ENCODE data around the gene CCNG2. TPM values are rescaled to one million over a fixed set of nuclear protein-coding genes. Genes with fewer than 3 reads are reported as not detected.
A peak's percentile ranks its signal among the peaks of the same experiment; 100 is the strongest.
"Not testable (repeated sequence)": the region's sequence is repeated elsewhere in the genome, so short reads cannot be mapped to it uniquely, and the experiment has no call there.

The CCNG2 gene
- total RNA-seq, 4 donors from 2014 or later: 21.0 to 36.7 (median 27.9) TPM

DNA sequence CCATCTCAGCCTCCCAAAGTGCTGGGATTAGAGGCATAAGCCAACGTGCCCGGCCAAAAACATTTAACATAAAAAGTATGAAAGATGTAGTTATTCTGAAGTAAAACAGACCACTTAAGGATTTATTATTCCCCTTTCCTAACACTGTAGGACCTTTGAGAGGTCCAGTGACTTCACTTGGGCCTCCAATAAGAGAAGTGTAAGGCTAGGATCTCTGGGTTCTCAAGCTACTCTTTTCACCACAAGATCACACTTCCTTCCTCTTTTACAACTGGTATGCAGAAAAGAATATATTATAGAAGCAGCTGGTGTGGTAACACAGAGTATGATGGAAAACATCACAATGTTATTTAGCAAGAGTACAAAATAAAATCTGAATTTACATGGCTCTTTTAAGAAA lies 30.2 kb upstream of the CCNG2 start:
- no peak overlapping the region for H3K4me3 ChIP-seq
- no peaks in the 10 kb centered on the region for H3K36me3 ChIP-seq
- WGBS, 2 donors: 68 to 75% methylated on average over 2 of the region's 2 CpGs
- DNase-seq (ENCODE audit: low spot score in 2 of 2): no peak
- peak in 1 of 2 donors; percentile 46 for TF ChIP-seq EP300 (IDR thresholded peaks at IDR 0.05)
- TF ChIP-seq, protein P1, sequence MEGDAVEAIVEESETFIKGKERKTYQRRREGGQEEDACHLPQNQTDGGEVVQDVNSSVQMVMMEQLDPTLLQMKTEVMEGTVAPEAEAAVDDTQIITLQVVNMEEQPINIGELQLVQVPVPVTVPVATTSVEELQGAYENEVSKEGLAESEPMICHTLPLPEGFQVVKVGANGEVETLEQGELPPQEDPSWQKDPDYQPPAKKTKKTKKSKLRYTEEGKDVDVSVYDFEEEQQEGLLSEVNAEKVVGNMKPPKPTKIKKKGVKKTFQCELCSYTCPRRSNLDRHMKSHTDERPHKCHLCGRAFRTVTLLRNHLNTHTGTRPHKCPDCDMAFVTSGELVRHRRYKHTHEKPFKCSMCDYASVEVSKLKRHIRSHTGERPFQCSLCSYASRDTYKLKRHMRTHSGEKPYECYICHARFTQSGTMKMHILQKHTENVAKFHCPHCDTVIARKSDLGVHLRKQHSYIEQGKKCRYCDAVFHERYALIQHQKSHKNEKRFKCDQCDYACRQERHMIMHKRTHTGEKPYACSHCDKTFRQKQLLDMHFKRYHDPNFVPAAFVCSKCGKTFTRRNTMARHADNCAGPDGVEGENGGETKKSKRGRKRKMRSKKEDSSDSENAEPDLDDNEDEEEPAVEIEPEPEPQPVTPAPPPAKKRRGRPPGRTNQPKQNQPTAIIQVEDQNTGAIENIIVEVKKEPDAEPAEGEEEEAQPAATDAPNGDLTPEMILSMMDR (IDR thresholded peaks at IDR 0.05): no peak
- peak overlapping the region in 3 of 4 donors; percentile 6 to 50 (median 41) for H3K27ac ChIP-seq
- H3K9me3 ChIP-seq: peaks cover 0 to 8% (median 1%) of the 10 kb centered on the region in 4 donors
- H3K4me1 ChIP-seq: peaks cover 0 to 6% (median 0%) of the 10 kb centered on the region in 4 donors
- no peaks in the 10 kb centered on the region for H3K27me3 ChIP-seq

DNA sequence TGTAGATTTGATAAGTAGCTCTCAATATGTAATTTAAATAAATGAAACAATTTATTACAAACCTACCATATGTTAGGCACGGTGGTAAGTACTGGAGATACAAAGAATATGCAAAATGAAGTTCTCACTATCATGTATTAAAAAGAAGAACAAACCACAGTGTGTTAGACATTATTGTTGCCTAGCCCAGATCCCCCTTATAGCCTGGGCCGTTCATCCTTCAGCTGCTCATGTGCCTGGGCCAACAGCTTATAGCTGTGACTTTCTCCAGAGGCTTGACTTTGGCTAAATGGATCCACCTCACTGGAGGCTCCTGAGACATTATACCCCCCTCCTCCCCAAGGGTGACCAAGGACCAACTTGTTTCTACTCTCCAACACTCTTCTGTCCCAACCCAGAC lies 29.8 kb upstream of the CCNG2 start:
- 63 to 70% methylated on average over 2 of the region's 2 CpGs for WGBS, 2 donors
- Histone ChIP-seq H3K36me3 (no peaks in the 10 kb centered on the region), H3K4me3 (no peak overlapping the region), H3K27ac (peak overlapping the region in 3 of 4 donors; percentile 33 to 50 (median 40)), H3K27me3 (no peaks in the 10 kb centered on the region), H3K4me1 (peaks cover 0 to 6% (median 0%) of the 10 kb centered on the region in 4 donors), H3K9me3 (peaks cover 0 to 6% (median 1%) of the 10 kb centered on the region in 4 donors)
- no peak for DNase-seq (ENCODE audit: low spot score in 2 of 2)
- no peak for TF ChIP-seq POLR2A (IDR thresholded peaks at IDR 0.05)
- no peak for TF ChIP-seq EP300 (IDR thresholded peaks at IDR 0.05)
- TF ChIP-seq, protein P1 (IDR thresholded peaks at IDR 0.05): no peak

DNA sequence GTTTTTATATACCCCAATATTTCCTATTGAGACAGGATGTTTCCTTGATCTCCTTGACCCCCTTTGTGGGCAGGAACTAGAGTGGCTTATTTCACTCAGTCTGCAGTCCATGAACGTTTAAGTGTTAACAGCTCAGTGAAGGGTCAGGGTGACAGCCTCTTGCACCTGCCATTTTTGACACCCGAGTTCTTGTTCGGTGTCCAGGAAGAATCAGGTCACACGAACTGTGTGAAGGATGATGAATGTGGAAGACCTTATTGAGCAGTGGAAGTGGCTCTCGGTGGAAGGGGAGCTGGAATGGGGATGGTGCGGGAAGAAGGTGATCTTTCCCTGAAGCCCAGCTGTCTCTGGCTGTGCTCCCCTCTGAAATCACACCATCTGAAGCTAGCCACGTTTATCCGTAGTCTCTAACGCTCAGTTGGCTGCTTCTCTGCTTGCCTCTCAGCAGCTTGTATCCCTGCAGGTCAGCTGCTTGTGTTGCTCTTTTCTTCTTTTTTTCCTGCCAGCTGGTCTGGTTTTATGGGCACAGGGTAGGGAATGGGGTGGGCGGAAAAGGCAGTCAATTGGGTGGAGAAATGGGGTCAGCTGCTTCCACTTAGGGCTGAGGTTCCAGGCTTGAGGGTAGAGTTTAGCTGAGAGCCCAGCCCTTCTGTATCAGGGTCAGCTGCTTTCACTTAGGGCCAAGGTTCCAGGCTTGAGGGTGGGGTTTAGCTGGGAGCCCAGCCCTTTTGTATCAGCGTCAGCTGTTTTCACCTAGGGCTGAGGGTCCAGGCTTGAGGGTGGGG lies 29.0 kb upstream of the CCNG2 start:
- no peaks in the 10 kb centered on the region for H3K36me3 ChIP-seq
- DNase-seq (ENCODE audit: low spot score in 2 of 2): no peak
- TF ChIP-seq, protein P1 (IDR thresholded peaks at IDR 0.05): no peak
- no peak for TF ChIP-seq EP300 (IDR thresholded peaks at IDR 0.05)
- TF ChIP-seq POLR2A (IDR thresholded peaks at IDR 0.05): no peak
- H3K9me3 ChIP-seq: peaks cover 0 to 6% (median 1%) of the 10 kb centered on the region in 4 donors
- H3K27ac ChIP-seq: peak overlapping the region in 3 of 4 donors; percentile 40 to 53 (median 50)
- 37 to 41% methylated on average over 11 of the region's 11 CpGs for WGBS, 2 donors
- H3K4me3 ChIP-seq: no peak overlapping the region
- H3K4me1 ChIP-seq: peaks cover 0 to 6% (median 0%) of the 10 kb centered on the region in 4 donors
- H3K27me3 ChIP-seq: no peaks in the 10 kb centered on the region

DNA sequence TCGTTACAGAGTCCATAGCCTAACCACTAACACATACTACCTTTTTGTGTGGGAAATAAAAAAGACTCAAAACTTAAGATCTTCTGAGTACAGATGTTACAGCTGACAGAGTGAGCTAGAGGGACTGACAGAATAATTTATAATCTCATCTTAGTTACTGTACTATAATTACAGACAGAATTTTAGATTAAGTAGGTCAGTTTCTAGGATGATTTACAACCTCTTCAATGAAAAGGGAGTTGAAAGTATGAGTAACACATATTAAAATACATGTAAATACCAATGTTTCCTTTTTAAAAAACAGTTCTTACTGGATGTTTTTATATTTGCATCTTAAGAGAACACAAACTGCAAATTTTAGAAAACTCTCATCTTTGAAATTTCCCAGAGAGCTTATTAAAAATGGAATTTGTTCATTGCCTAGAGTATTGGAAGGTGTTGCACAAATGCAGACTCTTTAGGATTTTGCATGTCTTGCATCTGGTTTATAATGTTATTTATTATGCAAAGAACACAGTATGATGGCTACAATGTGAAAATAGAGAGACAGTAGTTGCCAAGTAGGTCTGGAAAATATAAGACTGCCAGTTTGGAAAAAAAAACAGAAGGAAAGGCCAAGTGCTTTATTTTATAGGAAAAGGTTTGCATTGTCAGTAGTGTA lies 24.2 kb upstream of the CCNG2 start:
- Histone ChIP-seq H3K4me3 (no peak overlapping the region), H3K9me3 (peaks cover 0 to 6% (median 1%) of the 10 kb centered on the region in 4 donors), H3K4me1 (peaks cover 0 to 5% (median 2%) of the 10 kb centered on the region in 4 donors), H3K27me3 (no peaks in the 10 kb centered on the region), H3K36me3 (no peaks in the 10 kb centered on the region), H3K27ac (no peak overlapping the region)
- no peak for DNase-seq (ENCODE audit: low spot score in 2 of 2)
- TF ChIP-seq POLR2A (IDR thresholded peaks at IDR 0.05) (no peak), EP300 (IDR thresholded peaks at IDR 0.05) (no peak)
- TF ChIP-seq, protein P1 (IDR thresholded peaks at IDR 0.05): no peak
- WGBS, 2 donors: 76 to 79% methylated on average over 1 of the region's 1 CpG

DNA sequence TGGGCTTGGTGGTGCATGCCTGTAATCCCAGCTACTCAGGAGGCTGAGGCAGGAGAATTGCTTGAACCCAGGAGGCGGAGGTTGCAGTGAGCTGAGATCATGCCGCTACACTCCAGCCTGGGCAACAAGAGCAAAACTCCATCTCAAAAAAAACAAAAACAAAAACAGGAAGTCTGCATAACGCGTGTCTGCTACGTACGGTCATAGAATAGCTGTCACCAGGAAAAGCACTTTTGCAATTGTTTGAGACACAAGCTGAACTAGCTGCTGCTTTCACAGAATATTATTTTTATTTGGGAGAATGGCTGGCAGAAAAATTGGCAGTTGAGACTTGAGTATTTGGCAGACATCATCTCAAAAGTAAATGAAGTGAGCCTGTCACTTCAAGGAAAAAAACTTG lies 19.6 kb upstream of the CCNG2 start:
- H3K9me3 ChIP-seq; H3K27ac ChIP-seq; H3K4me1 ChIP-seq; H3K36me3 ChIP-seq; H3K27me3 ChIP-seq; DNase-seq (ENCODE audit: low spot score in 2 of 2); H3K4me3 ChIP-seq: not testable (repeated sequence)
- 34 to 40% methylated on average over 6 of the region's 6 CpGs for WGBS, 2 donors

Measured in tibial nerve (tissue), 4 donors.